SK-N-MC (cell line): ENCODE data around the gene USP28.

Source experiments
- EZH2 ChIP-seq: fragments of 200-600 bp; sonication (generic); IDR thresholded peaks from one replicate; pipeline ENCODE4 v1.6.1; 2017; ENCODE audit warnings: antibody characterized with exemption
- POLR2AphosphoS5 ChIP-seq: IDR thresholded peaks from 2 replicates; pipeline ENCODE4 v1.6.1; 2012; ENCODE audit warnings: mild to moderate bottlenecking, low read depth, low read length, borderline replicate concordance

DNA sequence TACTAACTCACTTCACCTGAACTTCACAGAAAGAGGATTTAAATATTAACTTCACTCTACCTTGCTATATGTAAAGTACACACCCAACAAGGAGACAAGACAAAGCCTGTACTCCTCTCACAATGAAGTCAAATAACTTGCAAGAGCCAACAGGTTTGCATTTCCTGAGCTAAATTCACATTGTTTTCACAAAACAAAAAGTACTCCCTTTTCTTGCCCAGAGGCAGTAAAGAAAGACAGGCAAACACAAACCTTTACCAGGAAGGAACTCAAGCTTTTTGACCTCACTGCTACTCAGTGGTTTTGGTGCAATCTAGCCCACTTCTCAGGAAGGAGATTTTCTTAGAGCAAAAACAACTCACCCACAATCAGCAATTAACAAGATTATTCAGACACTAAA, 15.7 kb downstream of the USP28 start:
- TF ChIP-seq POLR2AphosphoS5 (no peak), EZH2 (no peak)
